Inferior parietal cortex (tissue), 1 donor: ENCODE results near the gene GSTA3.
"Not testable (repeated sequence)": the region's sequence is repeated elsewhere in the genome, so short reads cannot be mapped to it uniquely, and the experiment has no call there.

Experiments used
- DNase-seq: peaks from one replicate; pipeline ENCODE4 v3.0.0-alpha.2; 2016; ENCODE audit errors: extremely low spot score

Gene GSTA3

DNA sequence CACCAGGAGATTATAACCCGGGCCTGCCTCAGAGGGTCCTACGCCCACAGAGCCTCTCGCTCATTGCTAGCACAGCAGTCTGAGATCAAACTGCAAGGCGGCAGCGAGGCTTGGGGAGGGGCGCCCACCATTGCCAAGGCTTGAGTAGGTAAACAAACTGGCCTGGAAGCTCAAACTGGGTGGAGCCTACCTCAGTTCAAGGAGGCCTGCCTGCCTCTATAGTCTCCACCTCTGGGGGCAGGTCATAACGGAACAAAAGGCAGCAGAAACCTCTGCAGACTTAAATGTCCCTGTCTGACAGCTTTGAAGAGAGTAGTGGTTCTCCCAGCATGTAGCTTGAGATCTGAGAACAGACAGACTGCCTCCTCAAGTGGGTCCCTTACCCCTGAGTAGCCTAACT is 48.3 kb downstream of the GSTA3 start:
- not testable (repeated sequence) for DNase-seq

DNA sequence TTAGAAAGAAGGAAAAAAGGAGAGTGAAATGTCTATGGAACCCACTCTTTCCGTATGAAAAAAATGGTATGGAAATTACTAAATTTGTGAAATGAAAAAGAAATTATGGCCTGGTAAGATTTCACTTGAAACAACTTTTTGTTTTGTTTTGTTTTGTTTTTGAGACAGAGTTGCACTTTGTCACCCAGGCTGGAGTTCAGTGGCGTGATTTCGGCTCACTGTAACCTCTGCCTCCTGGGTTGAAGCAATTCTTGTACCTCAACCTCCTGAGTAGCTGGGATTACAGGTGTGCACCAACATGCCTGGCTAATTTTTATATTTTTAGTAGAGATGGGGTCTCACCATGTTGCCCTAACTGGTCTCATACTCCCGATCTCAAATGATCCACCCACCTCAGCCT is 51.1 kb downstream of the GSTA3 start:
- no peak for DNase-seq

DNA sequence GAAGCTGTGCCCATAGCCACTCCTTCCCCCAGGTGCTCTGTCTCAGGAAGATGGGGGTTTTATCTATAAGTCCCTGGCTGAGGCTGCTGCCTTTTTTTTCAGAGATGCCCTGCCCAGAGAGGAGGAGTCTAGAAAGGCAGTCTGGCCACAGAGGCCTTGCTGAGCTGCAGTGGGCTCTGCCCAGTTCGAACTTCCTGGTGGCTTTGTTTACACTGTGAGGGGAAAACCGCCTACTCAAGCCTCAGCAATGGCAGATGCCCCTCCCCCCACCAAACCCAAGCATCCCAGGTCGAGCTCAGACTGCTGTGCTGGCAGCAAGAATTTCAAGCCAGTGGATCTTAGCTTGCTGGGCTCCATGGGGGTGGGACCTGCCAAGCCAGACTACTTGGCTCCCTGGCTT is 53.4 kb downstream of the GSTA3 start:
- DNase-seq: not testable (repeated sequence)

DNA sequence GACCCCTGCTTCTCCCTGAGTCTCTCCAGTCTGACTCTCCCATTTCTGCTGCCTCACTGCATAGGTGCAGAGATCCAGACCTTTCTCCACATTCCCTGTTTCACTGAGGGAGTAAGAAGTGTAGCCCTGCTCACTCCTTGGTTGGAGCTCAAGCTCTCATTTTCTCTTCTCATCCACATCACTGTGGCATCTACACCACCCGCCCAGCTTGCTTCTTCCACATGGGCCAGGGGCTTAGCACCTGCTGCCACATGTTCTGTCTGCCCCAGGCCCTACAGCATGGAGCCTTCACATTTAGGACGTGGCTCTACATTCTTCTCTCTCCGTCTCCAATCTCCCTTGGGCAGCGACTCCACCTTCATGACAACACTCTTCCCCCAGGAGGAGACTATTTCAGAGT is 60.4 kb downstream of the GSTA3 start:
- no peak for DNase-seq
